Measurements from ENCODE around the gene PDZD4.

The PDZD4 gene

DNA sequence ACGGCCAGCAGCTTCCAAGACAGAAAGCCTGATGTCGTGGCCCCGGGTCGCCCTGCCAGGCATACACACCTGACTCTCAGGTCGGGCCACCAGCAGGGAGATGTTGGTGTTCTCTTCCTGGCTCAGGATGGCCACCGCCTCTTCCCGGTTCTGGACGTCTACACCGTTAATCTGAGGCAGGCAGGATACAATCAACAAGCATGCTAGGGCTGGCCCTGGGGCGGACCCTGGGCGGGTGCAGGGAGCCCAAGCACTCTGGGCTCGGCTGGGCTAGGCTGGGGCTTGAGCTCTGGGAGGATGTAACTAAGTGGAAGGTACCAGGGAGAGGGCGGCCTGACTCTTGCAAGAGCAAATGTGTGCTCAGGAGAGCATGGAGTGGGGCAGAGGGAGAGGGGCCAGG, 24.9 kb downstream of the PDZD4 start:
- DNase-seq: no peak

DNA sequence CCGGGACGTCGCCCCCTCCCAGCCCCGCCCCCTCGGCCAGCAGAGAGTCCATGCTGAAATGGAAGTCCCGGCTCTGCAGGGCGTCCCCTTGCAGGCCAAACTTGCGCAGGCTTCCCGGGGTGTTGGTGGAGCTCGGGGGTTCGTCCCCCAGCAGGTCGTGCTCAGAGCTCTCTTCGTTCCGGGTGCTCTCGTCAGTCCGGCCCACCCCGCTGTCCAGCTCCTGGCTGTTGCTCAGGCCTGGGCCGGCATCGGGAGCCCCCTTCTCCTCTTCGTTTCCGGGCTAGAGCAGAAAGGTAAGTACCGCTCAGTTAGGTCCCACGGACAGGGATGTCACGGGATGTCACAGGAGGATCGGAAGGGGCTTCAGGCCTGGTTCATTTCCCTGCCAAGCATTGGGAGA, 25.7 kb downstream of the PDZD4 start:
- DNase-seq: no peak

GRCh38 chrX:153804100-153804595, 26.2 kb downstream of the PDZD4 start:
- DNase-seq: no peak

DNA sequence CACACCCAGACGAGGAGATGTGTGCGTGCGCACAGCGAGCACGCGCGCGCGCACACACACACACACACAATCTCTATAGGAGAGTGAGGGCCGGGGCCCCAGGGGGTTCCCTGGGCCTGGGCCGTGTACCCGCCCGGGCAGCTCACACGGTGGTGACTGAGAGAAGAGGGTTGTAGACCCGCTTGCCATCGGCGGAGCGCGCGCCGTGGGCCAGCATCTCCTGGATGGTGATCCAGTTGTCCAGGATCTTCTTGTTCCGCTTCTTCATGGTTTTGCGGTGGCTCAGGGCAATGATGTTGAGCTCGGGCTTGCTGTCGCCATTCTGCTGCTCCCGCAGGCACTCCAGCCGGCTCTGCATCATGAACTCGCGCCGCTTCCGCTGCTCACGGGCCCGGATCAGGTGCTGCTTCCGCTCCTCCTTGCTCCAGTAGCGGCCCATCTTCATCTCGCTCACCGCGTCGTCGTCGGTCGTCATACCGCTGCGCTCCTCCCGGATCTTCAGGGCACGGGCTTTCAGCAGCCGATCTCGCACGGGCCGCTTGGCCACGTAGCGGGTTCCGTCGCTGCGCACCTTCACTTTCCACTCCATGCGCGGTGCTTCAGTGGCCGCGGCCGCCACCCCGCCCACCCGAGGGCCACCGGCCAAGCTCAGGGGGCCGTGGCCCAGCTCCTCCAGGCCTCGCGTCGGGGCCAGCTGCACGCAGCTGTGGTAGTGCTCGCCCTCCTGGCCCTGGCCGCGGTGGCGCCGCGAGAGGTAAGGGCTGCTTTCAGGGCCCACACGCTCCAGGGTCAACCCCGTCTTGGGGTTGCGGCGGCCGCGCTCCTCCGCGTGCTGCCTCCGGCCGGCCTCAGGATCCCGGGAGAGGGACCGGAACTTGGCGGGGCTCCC, 26.9 kb downstream of the PDZD4 start:
- no peak for DNase-seq

DNA sequence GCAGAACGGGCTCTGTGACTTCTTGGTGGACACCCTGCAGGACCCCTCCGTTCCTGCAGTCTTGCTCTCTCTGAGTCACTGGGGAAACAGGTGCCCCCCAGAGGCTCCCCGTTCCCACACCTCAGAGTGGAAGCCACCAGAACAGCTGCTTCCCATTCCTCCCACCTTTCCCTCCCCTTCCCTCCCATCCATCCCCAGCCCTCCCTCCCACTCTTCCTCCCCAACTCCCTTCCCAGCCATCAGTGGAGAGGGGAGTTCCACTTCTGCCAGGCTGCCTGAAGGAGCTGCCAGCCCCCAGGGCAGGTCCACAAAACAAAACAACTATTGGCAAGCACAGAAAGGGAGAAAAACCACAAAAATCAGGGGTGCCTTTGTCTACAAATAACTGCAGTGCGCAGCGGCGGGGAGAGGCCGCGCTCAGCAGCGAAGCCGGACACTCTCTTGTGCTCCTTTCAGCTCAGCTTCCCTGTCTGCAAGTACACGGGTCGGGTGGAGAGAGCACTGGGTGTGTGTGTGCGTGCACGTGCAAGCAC, 27.8 kb downstream of the PDZD4 start:
- DNase-seq: no peak

DNA sequence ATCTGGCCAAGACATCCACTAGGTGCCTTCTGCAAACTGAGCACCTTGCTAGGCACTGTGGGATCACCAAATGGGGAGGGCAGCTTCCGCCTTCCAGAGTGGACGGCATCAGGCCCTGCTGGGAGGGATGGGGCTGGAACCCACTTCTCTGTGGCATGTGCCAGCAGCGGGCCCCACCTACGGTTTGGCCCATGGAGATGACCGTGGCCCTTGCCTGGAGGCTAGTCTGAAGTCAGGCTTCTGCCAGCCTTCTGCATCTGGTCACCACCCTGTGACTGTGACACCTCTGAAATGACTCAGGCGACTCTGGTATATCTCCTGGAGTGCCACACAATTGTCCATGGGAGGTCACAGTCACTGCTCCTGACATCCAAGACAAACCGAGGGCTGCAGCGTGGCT, 28.7 kb downstream of the PDZD4 start:
- DNase-seq: no peak

DNA sequence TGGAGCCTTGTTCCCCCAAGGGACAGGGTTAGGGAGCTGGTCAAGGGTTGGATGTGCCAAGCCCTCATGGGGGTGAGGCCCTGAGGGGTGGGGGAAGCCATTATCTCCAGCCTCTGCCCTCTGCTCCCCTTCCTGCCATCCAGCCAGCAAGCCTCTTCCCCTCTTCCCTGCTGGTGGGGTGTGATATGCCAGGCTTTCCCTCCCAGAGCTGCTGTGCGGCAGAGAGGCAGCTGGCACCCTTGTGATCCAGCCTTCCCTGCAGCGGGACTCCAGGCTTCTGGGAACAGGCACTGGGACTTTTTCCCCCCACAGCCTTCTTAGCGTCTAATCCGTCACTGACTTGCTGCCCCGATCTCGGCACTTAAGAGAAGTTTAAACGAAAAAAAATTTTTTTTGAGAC, 29.6 kb downstream of the PDZD4 start:
- no peak for DNase-seq

DNA sequence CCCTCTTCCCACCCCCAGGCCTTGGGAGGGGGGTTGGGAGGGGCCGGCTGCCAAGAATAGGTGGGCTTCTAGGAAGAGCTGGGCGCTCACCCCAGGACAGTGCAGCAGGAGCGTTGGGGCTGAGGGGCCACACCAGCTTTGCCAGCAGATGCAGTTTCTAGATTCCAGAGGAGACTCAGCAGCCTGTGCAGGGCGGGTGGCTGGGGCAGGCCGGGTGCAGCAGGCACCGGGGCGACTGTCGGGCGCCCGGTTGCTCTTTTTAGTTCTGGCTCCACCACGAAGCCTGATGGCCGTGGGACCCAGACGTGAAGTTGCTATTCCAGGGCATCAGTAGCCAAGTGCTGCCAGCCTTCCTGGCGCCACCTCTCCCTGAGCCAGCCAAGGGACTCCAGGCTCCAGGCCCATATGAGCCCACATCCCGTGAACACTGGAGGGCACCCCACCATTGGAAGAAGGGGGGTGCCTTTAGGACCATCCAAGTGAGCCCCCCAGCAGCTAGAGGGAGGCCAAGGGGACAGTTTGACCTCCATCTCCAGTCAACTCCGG, 30.1 kb downstream of the PDZD4 start:
- DNase-seq: no peak

GRCh38 chrX:153799326-153799725, 31.0 kb downstream of the PDZD4 start:
- DNase-seq: no peak

DNA sequence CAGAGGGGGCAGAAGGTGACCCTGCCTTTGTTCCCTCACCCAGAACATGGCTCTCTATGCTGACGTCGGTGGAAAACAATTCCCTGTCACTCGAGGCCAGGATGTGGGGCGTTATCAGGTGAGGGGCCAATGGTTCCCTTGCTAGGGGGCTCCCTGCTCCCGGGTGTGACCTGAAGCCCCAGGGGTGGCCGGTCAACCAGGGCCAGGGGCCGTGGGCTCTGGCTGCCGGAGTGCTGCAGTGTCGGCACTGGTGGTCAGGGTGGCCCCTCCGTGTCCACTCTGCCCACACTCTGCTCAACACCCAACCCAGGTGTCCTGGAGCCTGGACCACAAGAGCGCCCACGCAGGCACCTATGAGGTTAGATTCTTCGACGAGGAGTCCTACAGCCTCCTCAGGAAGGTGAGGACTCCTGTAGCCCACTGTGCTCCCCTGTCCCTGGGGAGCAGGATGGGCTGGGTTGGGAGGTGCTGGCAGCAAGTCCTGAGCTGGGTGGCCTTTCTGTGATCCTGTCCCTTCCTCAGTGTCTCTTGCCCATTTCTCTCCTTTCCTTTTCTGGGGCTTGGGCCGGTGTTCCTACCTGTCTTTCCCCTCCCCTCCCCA, 32.8 kb downstream of the PDZD4 start:
- DNase-seq: no peak

GRCh38 chrX:153794897-153795816, 35.2 kb downstream of the PDZD4 start:
- no peak for DNase-seq

- DNase-seq: peak; percentile 93
These were observed 36.1 kb downstream of the PDZD4 start, which contains the start of the genes IDH3G and SSR4 for GRCh38 chrX:153794018-153794896. IDH3G (minus strand) TSS chrX:153794375; CDS start chrX:153794326, 49 bp downstream. SSR4 (plus strand) TSS chrX:153794668; CDS start chrX:153794688, 20 bp downstream.

DNA sequence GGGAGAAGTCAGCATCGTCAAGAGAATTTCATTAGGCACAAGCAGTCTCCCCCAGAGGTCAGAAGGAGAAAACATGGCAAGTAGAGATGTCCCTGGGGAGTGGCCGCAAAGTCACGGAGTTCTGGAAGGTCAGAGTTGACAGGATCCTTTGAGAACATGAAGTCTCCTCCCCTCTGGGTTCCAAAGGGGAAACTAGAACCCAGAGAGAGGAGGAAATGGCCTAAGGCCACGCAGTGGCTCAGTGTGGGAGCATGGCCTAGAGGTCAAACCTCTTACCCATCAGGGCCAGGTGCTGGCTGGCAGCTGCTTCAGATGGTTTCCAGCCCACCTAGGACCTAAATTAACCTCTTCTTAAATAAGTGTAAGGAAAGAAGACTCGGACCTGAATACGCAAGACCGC, 37.1 kb downstream of the PDZD4 start:
- peak; percentile 38 for DNase-seq

GRCh38 chrX:153792368-153792767, 38.0 kb downstream of the PDZD4 start:
- DNase-seq: no peak

- no peak for DNase-seq
These were observed 39.1 kb downstream of the PDZD4 start for GRCh38 chrX:153791104-153791852.

GRCh38 chrX:153789654-153790053, 40.7 kb downstream of the PDZD4 start:
- DNase-seq: no peak

DNA sequence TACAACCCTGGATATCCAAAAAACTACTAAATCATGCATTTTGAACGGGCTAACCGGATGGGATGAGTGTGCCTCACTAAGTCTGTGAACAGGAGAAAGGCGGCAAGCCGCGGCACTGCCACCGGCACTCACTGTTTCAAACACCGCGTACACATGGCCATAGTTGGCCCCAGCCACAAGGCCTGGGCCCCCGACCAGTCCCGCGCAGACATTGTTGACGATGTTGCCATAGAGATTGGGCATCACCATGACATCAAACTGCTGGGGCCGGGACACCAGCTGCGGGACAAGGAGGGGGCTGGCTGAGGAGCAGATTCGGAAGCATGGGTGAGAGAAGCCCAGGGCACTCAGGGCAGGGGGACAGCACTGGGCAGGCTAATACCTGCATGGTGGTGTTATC, 43.7 kb downstream of the PDZD4 start:
- no peak for DNase-seq

DNA sequence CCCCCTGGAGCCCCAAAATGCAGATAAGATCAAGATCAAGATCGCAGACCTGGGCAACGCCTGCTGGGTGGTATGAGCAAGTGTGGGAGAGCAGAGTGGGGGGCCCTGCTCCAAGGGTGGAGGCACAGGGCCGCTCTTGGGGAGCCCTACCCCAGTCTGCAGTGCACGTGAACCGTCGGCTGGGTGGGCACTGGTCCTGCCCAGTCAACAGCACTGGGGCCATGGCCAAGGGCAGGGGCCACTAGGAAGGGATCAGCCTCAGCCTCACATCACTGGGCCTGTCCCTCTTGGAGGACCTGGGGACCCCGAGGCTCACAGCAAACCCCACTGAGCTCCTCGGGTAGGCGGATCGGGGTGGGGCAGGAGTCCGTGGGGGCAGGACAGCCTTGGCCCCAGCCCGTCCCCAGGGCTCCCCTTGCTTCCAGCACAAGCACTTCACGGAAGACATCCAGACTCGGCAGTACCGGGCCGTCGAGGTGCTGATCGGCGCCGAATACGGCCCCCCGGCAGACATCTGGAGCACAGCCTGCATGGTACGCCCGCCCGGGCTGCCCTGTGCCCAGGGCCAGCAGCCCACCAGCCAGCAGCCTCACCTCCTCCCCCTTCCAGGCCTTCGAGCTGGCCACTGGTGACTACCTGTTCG, 45.9 kb downstream of the PDZD4 start:
- no peak for DNase-seq

GRCh38 chrX:153783378-153784013, 46.8 kb downstream of the PDZD4 start:
- no peak for DNase-seq

- DNase-seq: no peak
These were observed 47.5 kb downstream of the PDZD4 start for GRCh38 chrX:153782871-153783270.
